Endothelial cell (in vitro differentiated cells): Measurements from ENCODE around the gene IST1. TPM values are rescaled to one million over a fixed set of nuclear protein-coding genes. Genes with fewer than 3 reads are reported as not detected.

Source experiments
- DNase-seq: peaks from one replicate; pipeline ENCODE4 v3.0.0; 2021; ENCODE audit warnings: low spot score
- H3K27ac Mint-ChIP-seq: one replicate; pipeline ENCODE4 v1.8.0; 2021; ENCODE audit warnings: mixed read lengths, inconsistent platforms; ENCODE audit not compliant: unreplicated experiment
- H3K27me3 Mint-ChIP-seq: one replicate; pipeline ENCODE4 v1.8.0; 2021; ENCODE audit warnings: mild to moderate bottlenecking, moderate library complexity, mixed read lengths, inconsistent platforms; ENCODE audit not compliant: unreplicated experiment
- H3K36me3 Mint-ChIP-seq: one replicate; pipeline ENCODE4 v1.8.0; 2021; ENCODE audit warnings: mild to moderate bottlenecking, low read depth, mixed read lengths, inconsistent platforms; ENCODE audit not compliant: unreplicated experiment
- H3K4me1 Mint-ChIP-seq: one replicate; pipeline ENCODE4 v1.8.0; 2021; ENCODE audit warnings: mild to moderate bottlenecking, mixed read lengths, inconsistent platforms; ENCODE audit not compliant: unreplicated experiment
- H3K4me3 Mint-ChIP-seq: one replicate; pipeline ENCODE4 v1.8.0; 2021; ENCODE audit warnings: mild to moderate bottlenecking, mixed read lengths, inconsistent platforms; ENCODE audit not compliant: unreplicated experiment
- H3K9me3 Mint-ChIP-seq: one replicate; pipeline ENCODE4 v1.8.0; 2021; ENCODE audit warnings: mixed read lengths, inconsistent platforms; ENCODE audit not compliant: unreplicated experiment
- total RNA-seq: library from RNA; stranded (reverse); fragmentation: NEBNext Ultra II Directional; extraction: Animal tissue kit (Norgen Biotek cat#: 25700); gene quantifications from one replicate; pipeline ENCODE4 v1.2.1, GENCODE V29; 2021; ENCODE audit not compliant: unreplicated experiment
- TF ChIP-seq, protein P1 (sequence below): fragments of 200-600 bp; sonication (generic); IDR thresholded peaks from one replicate; pipeline ENCODE4 v1.5.0; 2021; ENCODE audit warnings: antibody characterized with exemption; ENCODE audit not compliant: unreplicated experiment

IST1 gene
- total RNA-seq, 1 donor from 2014 or later = 247 TPM

DNA sequence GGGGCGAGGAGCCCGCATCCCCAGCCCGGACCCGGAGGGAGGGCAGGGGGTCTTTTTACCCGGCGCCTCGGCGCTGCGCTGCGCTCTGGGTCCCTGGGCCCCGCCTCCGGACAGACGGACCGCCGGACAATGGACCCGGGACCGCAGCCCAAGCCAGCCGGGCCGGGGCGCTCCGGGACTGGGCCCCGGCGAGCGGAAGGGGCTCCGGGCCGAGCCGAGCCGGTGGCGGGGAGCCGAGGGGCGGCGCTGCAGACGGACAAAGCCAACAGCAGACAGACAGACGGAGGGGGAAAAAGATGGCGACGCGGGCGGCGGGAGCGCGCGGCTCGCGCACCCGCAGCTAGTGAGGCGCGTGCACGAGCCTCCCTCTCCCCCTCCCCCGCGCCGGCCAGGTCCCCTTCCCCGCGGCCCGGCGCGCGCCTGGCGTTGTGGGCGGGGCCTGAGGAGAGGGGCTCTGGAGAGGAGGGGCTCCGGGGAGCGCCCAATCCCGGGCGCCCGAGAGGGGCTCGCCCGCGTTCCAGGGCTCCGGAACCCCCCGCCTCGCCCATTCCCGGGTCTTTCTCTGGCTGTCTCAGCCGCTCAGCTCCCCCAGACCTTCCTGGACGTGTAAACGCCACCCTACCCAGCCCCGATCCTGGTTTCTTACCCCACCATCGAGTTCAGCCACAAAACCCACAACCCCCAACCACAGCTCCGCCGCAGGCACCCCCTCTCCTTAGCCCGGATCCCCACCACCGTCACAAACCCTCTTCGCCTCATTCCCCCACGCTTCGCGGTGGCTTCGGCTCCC is 11.3 kb upstream of the IST1 start, which contains the start of gene ZNF821:
Gene ZNF821, minus strand, starts transcription at position 334 of the 790 bp plus-strand sequence. CDS start 4,236 bp downstream, outside the sequence.
- Mint-ChIP-seq H3K36me3 (peaks cover 12% of the 10 kb centered on the region), H3K27me3 (peaks cover 4% of the 10 kb centered on the region), H3K4me3 (peak within 1 kb of the TSS; percentile 93), H3K4me1 (peaks cover 33% of the 10 kb centered on the region), H3K27ac (peak within 1 kb of the TSS; percentile 67), H3K9me3 (no peaks in the 10 kb centered on the region)
- TF ChIP-seq, protein P1, sequence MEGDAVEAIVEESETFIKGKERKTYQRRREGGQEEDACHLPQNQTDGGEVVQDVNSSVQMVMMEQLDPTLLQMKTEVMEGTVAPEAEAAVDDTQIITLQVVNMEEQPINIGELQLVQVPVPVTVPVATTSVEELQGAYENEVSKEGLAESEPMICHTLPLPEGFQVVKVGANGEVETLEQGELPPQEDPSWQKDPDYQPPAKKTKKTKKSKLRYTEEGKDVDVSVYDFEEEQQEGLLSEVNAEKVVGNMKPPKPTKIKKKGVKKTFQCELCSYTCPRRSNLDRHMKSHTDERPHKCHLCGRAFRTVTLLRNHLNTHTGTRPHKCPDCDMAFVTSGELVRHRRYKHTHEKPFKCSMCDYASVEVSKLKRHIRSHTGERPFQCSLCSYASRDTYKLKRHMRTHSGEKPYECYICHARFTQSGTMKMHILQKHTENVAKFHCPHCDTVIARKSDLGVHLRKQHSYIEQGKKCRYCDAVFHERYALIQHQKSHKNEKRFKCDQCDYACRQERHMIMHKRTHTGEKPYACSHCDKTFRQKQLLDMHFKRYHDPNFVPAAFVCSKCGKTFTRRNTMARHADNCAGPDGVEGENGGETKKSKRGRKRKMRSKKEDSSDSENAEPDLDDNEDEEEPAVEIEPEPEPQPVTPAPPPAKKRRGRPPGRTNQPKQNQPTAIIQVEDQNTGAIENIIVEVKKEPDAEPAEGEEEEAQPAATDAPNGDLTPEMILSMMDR = peak; percentile 53
- DNase-seq = peak; percentile 91

DNA sequence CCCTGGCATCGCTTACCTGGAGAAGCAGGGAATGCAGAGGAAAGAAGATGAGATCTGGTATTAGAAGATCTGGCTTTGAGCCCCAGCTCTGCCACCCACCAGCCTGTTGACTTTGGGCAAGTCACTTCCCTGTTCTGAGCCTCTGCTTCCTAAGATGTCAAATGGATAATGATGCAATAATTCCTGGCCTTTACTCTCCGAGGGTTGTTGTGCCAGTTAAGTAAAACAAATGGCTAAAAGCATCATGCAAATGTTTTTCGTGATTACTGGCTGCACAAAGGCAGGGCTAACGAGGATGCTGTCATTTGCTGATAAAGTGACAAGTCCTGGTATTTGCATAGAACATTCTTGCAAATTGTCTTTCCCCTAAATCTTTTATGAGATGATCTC is 10.1 kb upstream of the IST1 start:
- TF ChIP-seq, protein P1 = no peak
- H3K27me3 Mint-ChIP-seq = peaks cover 4% of the 10 kb centered on the region
- peak overlapping the region; percentile 61 for H3K27ac Mint-ChIP-seq
- DNase-seq = no peak
- H3K4me1 Mint-ChIP-seq = peaks cover 24% of the 10 kb centered on the region
- H3K9me3 Mint-ChIP-seq = no peaks in the 10 kb centered on the region
- H3K4me3 Mint-ChIP-seq = peak overlapping the region; percentile 91
- no peaks in the 10 kb centered on the region for H3K36me3 Mint-ChIP-seq

DNA sequence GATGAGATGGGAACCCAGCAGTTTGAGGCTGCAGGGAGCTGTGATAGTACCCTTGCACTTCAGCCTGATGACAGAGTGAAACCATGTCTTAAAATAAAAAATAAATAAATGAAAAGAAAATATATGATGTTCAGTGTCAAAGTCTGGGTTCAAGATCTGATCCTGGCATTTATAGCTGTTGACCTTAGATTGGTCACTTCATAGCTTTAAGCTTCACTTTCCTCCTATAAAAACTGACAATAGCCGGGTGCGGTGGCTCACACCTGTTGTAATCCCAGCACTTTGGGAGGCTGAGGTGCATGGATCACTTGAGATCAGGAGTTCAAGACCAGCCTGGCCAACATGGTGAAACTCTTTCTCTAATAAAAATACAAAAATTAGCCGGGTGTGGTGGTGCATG is 6.2 kb upstream of the IST1 start:
- Mint-ChIP-seq H3K4me1 (no peaks in the 10 kb centered on the region), H3K4me3 (no peak overlapping the region)

DNA sequence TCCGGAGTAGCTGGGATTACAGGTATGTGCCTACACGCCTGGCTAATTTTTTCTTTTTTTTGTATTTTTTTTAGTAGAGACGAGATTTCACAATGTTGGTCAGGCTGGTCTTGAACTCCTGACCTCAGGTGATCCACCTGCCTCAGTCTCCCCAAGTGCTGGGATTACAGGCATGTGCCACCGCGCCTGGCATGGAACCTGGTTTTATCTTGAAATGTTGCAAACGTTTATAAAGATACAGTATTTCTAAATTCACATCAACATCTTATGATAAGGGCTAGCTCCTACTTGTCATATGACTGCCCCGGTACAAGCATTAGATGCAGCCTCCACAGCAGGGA is 1.5 kb upstream of the IST1 start:
- H3K27ac Mint-ChIP-seq = peak overlapping the region; percentile 99
- H3K27me3 Mint-ChIP-seq = peaks cover 12% of the 10 kb centered on the region
- TF ChIP-seq, protein P1 = no peak
- peaks cover 5% of the 10 kb centered on the region for H3K4me1 Mint-ChIP-seq
- peaks cover 4% of the 10 kb centered on the region for H3K36me3 Mint-ChIP-seq
- no peak for DNase-seq
- peak overlapping the region; percentile 99 for H3K4me3 Mint-ChIP-seq
- H3K9me3 Mint-ChIP-seq = no peaks in the 10 kb centered on the region

More for the DNA sequence above, 6.2 kb upstream of the IST1 start:
- Mint-ChIP-seq H3K36me3 (no peaks in the 10 kb centered on the region), H3K9me3 (no peaks in the 10 kb centered on the region), H3K27ac (no peak overlapping the region), H3K27me3 (peaks cover 5% of the 10 kb centered on the region)
- DNase-seq = no peak
- TF ChIP-seq, protein P1 = no peak

DNA sequence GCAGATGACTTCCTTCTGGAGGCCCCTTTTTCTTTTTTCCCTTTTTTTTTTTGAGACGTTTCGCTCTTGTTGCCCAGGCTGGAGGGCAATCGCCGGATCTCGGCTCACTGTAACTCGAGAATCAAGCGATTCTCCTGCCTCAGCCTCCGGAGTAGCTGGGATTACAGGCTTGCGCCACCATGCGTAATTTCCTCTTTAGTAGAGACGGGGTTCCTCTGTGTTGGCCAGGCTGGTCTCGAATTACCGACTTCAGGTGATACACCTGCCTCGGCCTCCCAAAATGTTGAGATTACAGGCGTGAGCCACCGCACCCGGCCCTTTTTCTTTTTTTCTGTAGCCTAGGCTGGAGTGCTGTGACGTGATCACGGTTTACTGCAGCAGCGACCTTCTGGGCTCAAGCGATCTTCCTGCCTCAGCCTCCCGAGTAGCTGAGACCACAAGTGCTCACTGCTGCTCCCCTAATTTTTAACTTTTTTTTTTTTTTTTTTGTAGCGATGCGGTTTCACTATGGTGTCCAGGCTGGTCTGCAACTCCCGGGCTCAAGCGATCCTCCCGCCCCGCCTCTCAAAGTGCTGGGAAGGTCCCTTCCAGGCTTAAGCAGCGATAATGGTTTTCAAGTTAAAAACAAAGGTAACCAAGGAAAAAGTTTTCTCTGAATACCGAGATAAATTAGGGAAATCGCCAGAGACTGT is 956 bp upstream of the IST1 start:
- Mint-ChIP-seq H3K36me3 (peaks cover 4% of the 10 kb centered on the region), H3K4me3 (peak overlapping the region; percentile 99)
- TF ChIP-seq, protein P1 = no peak

More for the DNA sequence above, 956 bp upstream of the IST1 start:
- peaks cover 5% of the 10 kb centered on the region for H3K4me1 Mint-ChIP-seq
- no peaks in the 10 kb centered on the region for H3K9me3 Mint-ChIP-seq
- H3K27ac Mint-ChIP-seq = peak overlapping the region; percentile 99
- peaks cover 12% of the 10 kb centered on the region for H3K27me3 Mint-ChIP-seq
- DNase-seq = peak; percentile 38
